ENCODE results near the gene KCNT1.

KCNT1 gene

DNA sequence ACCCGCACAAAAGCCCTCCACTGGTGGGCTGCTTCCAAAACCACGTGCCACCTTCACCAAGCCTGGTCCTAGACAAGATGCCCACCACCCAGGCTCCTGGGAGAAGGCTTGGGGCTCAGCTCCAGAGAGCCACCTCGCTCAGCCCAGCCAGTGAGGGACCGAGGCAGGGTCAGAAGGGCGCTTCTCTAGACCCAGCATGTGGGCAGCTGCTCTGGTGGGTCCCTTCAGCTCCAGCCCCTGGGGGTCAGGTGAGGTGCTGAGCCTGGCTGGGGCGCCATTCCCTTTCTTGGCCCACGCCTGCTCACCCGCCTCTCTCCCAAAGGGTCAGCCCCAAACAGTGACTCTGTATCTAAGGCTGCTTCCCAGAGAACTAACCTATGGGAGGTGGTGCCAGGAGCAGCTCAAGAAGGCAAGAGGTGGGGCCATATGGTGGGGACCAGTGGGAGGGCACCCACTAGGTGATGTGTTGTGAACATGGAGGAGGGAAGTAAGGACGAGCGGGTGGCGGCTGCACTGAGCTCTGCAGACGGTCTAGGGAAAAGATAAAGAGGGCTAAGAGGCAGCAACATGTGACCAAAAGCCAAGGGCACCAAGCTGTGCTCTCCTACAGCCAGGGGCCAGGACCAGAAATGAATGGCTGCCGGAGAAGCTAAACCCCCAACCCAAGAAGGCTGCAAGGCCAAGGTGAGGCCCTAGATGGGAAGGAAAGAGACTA is 126.0 kb downstream of the KCNT1 start:
- DNase-seq (ENCODE audit: low read depth), result no peak
- TF ChIP-seq, protein P1, sequence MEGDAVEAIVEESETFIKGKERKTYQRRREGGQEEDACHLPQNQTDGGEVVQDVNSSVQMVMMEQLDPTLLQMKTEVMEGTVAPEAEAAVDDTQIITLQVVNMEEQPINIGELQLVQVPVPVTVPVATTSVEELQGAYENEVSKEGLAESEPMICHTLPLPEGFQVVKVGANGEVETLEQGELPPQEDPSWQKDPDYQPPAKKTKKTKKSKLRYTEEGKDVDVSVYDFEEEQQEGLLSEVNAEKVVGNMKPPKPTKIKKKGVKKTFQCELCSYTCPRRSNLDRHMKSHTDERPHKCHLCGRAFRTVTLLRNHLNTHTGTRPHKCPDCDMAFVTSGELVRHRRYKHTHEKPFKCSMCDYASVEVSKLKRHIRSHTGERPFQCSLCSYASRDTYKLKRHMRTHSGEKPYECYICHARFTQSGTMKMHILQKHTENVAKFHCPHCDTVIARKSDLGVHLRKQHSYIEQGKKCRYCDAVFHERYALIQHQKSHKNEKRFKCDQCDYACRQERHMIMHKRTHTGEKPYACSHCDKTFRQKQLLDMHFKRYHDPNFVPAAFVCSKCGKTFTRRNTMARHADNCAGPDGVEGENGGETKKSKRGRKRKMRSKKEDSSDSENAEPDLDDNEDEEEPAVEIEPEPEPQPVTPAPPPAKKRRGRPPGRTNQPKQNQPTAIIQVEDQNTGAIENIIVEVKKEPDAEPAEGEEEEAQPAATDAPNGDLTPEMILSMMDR (conservative IDR thresholded peaks at IDR 0.05; ENCODE audit: low read depth, low read length), result no peak
- H3K4me3 ChIP-seq (ENCODE audit: low read depth, low read length), result no peak overlapping the region

DNA sequence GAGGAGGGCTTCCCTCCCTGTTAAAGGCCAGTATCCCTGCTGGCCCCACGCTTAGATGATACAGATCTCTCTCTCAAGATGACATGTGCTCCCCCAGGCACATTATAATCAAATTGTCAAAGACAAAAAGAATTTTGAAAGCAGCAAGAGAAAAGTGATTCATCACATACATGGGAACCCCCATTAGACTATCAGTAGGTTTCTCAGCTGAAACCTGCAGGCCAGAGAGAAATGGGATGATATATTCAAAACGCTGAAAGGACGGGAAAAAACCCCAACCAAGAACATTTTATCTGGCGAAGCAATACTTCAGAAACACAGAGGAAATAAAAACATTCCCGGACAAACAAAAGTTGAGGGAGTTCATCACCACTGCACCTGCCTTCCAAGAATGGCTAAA is 126.7 kb downstream of the KCNT1 start:
- DNase-seq (ENCODE audit: low read depth), result no peak
- H3K4me3 ChIP-seq (ENCODE audit: low read depth, low read length), result no peak overlapping the region
- TF ChIP-seq, protein P1 (conservative IDR thresholded peaks at IDR 0.05; ENCODE audit: low read depth, low read length), result no peak

DNA sequence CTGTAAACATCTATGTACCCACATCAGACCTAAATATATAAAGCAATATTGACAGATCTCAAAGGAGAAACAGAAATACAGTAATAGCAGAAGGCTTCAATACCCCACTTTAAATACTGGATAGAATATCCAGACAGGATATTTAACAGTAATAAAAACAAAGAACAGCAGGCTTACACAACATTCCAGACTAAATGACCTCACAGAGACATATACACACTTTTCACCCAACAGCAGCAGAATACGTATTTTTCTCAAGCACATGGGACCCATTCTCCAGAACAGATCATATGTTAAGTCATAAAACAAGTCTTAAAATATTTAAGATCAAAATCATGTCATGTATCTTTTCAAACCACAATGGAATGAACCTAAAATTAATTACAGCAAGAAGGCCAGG is 128.5 kb downstream of the KCNT1 start:
- TF ChIP-seq, protein P1 (conservative IDR thresholded peaks at IDR 0.05; ENCODE audit: low read depth, low read length), result no peak
- DNase-seq (ENCODE audit: low read depth), result peak; percentile 44
- H3K4me3 ChIP-seq (ENCODE audit: low read depth, low read length), result no peak overlapping the region

DNA sequence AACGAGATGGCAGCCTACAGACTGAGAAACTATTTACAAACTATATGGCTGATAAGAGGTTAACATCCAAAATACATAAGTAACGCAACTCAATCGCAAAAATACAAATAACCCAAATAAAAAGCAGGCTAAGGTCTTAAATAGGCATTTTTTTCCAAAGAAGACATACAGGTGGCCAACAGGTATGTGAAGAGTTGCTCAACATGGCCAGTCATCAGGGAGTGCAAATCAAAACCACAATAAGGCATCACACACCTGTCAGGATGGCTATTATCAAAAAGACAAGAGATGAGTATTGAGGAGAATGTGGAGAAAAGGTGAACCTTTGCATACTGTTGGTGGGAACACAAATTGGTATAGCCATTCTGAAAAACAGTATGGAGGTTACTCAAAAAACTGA is 131.9 kb downstream of the KCNT1 start:
- no peak overlapping the region for H3K4me3 ChIP-seq (ENCODE audit: low read depth, low read length)
- TF ChIP-seq, protein P1 (conservative IDR thresholded peaks at IDR 0.05; ENCODE audit: low read depth, low read length), result no peak
- no peak for DNase-seq (ENCODE audit: low read depth)

DNA sequence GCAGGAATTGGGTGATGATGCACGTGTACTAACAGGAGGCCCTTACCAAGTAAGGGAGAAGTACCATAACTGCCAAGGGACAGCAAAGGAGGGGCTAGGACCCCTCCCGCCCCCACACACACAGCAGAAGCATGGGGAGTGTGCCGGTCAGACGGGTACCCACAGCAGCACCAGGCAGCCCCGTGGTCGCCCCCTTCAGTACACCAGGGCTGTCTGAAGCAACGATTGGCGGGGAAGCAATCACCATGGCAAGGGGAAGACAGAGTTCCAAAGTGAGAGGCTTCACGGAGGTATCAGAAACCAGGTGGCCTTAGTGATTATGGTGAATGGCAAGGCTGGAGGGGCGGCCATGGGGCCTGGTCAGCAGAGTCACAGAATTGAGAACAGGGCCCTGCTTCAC is 133.1 kb downstream of the KCNT1 start:
- no peak overlapping the region for H3K4me3 ChIP-seq (ENCODE audit: low read depth, low read length)
- TF ChIP-seq, protein P1 (conservative IDR thresholded peaks at IDR 0.05; ENCODE audit: low read depth, low read length), result no peak
- DNase-seq (ENCODE audit: low read depth), result no peak

DNA sequence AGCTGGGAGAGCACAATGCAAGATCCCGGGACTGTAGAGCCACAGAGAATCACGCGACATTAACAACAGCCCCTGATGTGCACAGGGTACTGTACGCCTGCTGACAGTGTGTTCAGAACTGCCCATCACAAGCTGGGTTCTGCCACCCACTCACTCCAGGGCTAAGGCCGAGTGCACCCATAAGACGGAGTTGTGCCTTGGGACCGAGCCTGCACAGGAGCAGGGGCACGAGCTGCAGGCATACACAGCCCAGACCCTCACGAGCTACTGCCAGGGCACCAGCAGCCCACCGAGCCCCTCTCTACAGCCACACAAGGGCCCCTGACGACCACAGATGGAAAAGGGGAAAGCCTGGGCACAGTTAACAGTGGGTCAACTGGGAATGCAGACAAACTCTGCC is 137.5 kb downstream of the KCNT1 start:
- TF ChIP-seq, protein P1 (conservative IDR thresholded peaks at IDR 0.05; ENCODE audit: low read depth, low read length), result no peak
- no peak overlapping the region for H3K4me3 ChIP-seq (ENCODE audit: low read depth, low read length)
- no peak for DNase-seq (ENCODE audit: low read depth)

DNA sequence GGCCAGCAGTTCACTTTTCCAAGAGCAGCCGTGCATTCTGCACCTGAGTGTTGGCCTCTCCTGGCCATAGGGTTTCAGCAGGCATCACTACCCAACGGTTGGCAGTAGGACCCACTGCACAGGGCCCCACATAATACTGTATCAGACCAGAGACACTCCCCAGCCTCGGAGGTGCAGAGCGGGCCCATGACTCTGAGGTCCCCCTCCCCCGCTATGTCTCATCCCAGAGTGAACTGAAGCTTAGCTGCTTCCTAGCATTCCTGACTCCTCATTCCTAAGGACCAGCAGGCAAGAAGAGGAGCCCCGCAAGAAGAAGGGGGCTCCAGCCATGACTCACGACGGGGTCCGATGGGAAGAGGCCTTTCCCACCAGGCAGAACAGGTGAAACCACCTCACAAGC is 138.1 kb downstream of the KCNT1 start:
- no peak for DNase-seq (ENCODE audit: low read depth)
- H3K4me3 ChIP-seq (ENCODE audit: low read depth, low read length), result no peak overlapping the region
- TF ChIP-seq, protein P1 (conservative IDR thresholded peaks at IDR 0.05; ENCODE audit: low read depth, low read length), result no peak

Measured in choroid plexus epithelial cell (primary cell).